Keratinocyte (primary cell): ENCODE measurements around the gene MTX2. TPM values are rescaled to one million over a fixed set of nuclear protein-coding genes. Genes with fewer than 3 reads are reported as not detected.

Experiments
- DNase-seq: peaks from one replicate; pipeline ENCODE4 v3.0.0-alpha.2; 2011; ENCODE audit warnings: low read depth, missing footprints, low spot score
- FAIRE-seq: peaks from 2 replicates; lab custom pipeline; 2011; peaks lifted over from hg19 to GRCh38; lab: Jason Lieb, UNC
- H2AFZ ChIP-seq: 2 replicates; pipeline ENCODE4 v1.6.0; 2012; ENCODE audit warnings: low read length, control low read depth, inconsistent platforms; ENCODE audit not compliant: control insufficient read depth
- H3K27ac ChIP-seq: 2 replicates; pipeline ENCODE4 v1.5.1; 2011; ENCODE audit warnings: low read length; ENCODE audit not compliant: control insufficient read depth, insufficient read depth
- H3K27me3 ChIP-seq: 3 replicates; pipeline ENCODE4 v1.6.0; 2011; ENCODE audit warnings: low read length; ENCODE audit not compliant: control insufficient read depth, insufficient read depth; ENCODE audit errors: extremely low read depth
- H3K36me3 ChIP-seq, 2 experiments: 2 replicates in 1 of 2; 3 replicates in 1 of 2; pipeline ENCODE4 v1.5.1; 2011; ENCODE audit warnings: low read length in 2 of 2, mild to moderate bottlenecking in 1 of 2; ENCODE audit not compliant: control insufficient read depth in 2 of 2, insufficient read depth in 2 of 2; ENCODE audit errors: extremely low read depth in 1 of 2
- H3K4me1 ChIP-seq: 3 replicates; pipeline ENCODE4 v1.5.1; 2011; ENCODE audit warnings: low read length; ENCODE audit not compliant: control insufficient read depth, insufficient read depth; ENCODE audit errors: extremely low read depth
- H3K4me2 ChIP-seq: 3 replicates; pipeline ENCODE4 v1.6.0; 2011; ENCODE audit warnings: low read depth, low read length; ENCODE audit not compliant: control insufficient read depth, insufficient read depth; ENCODE audit errors: extremely low read depth
- H3K4me3 ChIP-seq, 3 experiments: fragments of 200-600 bp in 1 of 3; sonication (generic) in 1 of 3; 2 replicates in 2 of 3; 3 replicates in 1 of 3; pipeline ENCODE4 v1.5.1; 2011 to 2016; ENCODE audit warnings: low read length in 3 of 3, mild to moderate bottlenecking in 3 of 3, control low read depth in 2 of 3, inconsistent platforms in 1 of 3, low read depth in 1 of 3, mixed read lengths in 1 of 3, mixed run types in 1 of 3, moderate library complexity in 1 of 3; ENCODE audit not compliant: control insufficient read depth in 2 of 3, insufficient read depth in 2 of 3; ENCODE audit errors: extremely low read depth in 1 of 3
- H3K79me2 ChIP-seq: 2 replicates; pipeline ENCODE4 v1.6.0; 2012; ENCODE audit warnings: low read length; ENCODE audit not compliant: control insufficient read depth, insufficient read depth
- H3K9ac ChIP-seq: 3 replicates; pipeline ENCODE4 v1.6.0; 2011; ENCODE audit warnings: low read length; ENCODE audit not compliant: control insufficient read depth, insufficient read depth; ENCODE audit errors: extremely low read depth
- H3K9me1 ChIP-seq: 3 replicates; pipeline ENCODE4 v1.6.0; 2011; ENCODE audit warnings: low read length; ENCODE audit not compliant: control insufficient read depth, insufficient read depth; ENCODE audit errors: extremely low read depth
- H3K9me3 ChIP-seq: 2 replicates; pipeline ENCODE4 v1.5.1; 2012; ENCODE audit warnings: low read depth, low read length; ENCODE audit not compliant: control insufficient read depth
- H4K20me1 ChIP-seq: 3 replicates; pipeline ENCODE4 v1.6.0; 2011; ENCODE audit warnings: low read length; ENCODE audit not compliant: control insufficient read depth, insufficient read depth; ENCODE audit errors: extremely low read depth
- CTCF ChIP-seq, 3 experiments: IDR thresholded peaks in 1 of 3; conservative IDR thresholded peaks in 1 of 3; optimal IDR thresholded peaks in 1 of 3; 2 replicates in 2 of 3; 3 replicates in 1 of 3; pipeline versions ENCODE3 to v1.5.1; 2011; ENCODE audit warnings: low read length in 3 of 3, mild to moderate bottlenecking in 3 of 3, moderate library complexity in 2 of 3, control low read depth in 1 of 3, inconsistent platforms in 1 of 3; ENCODE audit not compliant: insufficient read depth in 2 of 3; ENCODE audit errors: extremely low read depth in 1 of 3
- EZH2 ChIP-seq: IDR thresholded peaks from one replicate; pipeline ENCODE4 v1.6.1; 2012; ENCODE audit warnings: inconsistent platforms, mild to moderate bottlenecking, low read length, moderate library complexity
- dilution Hi-C: fragments of 300-500 bp; cut with MboI; formaldehyde crosslinking; loops from one replicate; pipeline ENCODE4 v1.7.0; 2020; ENCODE audit warnings: low sequenced_read_pairs; ENCODE audit not compliant: extremely low pct_ligation_motif_present
- polyA plus RNA-seq, 5 experiments: library from polyadenylated mRNA; depleted of rRNA in 3 of 5; stranded (reverse) in 3 of 5; stranded (forward) in 1 of 5; unstranded in 1 of 5; fragments of >200 nt; gene quantifications; 1 replicate in 1 of 5; 2 replicates in 3 of 5; 3 replicates in 1 of 5; pipeline versions ENCODE4 v1.2.1 to v1.2.3, GENCODE V29; 2011 to 2012; ENCODE audit warnings: missing spikeins in 2 of 5, low read depth in 1 of 5, low replicate concordance in 1 of 5

Gene MTX2
- polyA plus RNA-seq, 1 donor (not counting 4 experiments of a cell fraction or from before 2014, with no cell fraction given): 60.3 TPM

- Histone ChIP-seq H3K36me3 (peaks cover 0 to 3% of the 10 kb centered on the region in 2 experiments), H3K9ac (no peak overlapping the region), H3K27ac (no peak overlapping the region), H3K9me1 (no peaks in the 10 kb centered on the region), H3K9me3 (no peaks in the 10 kb centered on the region), H3K27me3 (no peaks in the 10 kb centered on the region), H3K4me2 (no peak overlapping the region), H4K20me1 (no peaks in the 10 kb centered on the region), H3K4me1 (no peaks in the 10 kb centered on the region), H3K79me2 (no peaks in the 10 kb centered on the region), H3K4me3 (no peak overlapping the region), H2AFZ (no peak overlapping the region)
- DNase-seq (no peak), FAIRE-seq (no peak)
- no peak for TF ChIP-seq CTCF (optimal IDR thresholded peaks at IDR 0.05 in 1 of 3, IDR thresholded peaks at IDR 0.05 in 1 of 3, conservative IDR thresholded peaks at IDR 0.05 in 1 of 3; ENCODE audit: extremely low read depth in 1 of 3, insufficient read depth in 2 of 3, low read length in 3 of 3)
- TF ChIP-seq EZH2: no peak
- dilution Hi-C loops: no loop called here
These were observed 70.0 kb downstream of the MTX2 start for GRCh38 chr2:176339208-176339607.

- H3K79me2 ChIP-seq: no peaks in the 10 kb centered on the region
- H2AFZ ChIP-seq: no peak overlapping the region
- dilution Hi-C loops: no loop called here
- H3K9me1 ChIP-seq: no peaks in the 10 kb centered on the region
- H3K4me1 ChIP-seq: no peaks in the 10 kb centered on the region
- no peak overlapping the region for H3K4me3 ChIP-seq
- no peak overlapping the region for H3K27ac ChIP-seq
- no peaks in the 10 kb centered on the region for H3K9me3 ChIP-seq
- TF ChIP-seq EZH2 (no peak), CTCF (optimal IDR thresholded peaks at IDR 0.05 in 1 of 3, IDR thresholded peaks at IDR 0.05 in 1 of 3, conservative IDR thresholded peaks at IDR 0.05 in 1 of 3; ENCODE audit: extremely low read depth in 1 of 3, insufficient read depth in 2 of 3, low read length in 3 of 3) (no peak)
- no peak overlapping the region for H3K4me2 ChIP-seq
- H3K36me3 ChIP-seq: no peaks in the 10 kb centered on the region
- H3K9ac ChIP-seq: no peak overlapping the region
- DNase-seq: no peak
- no peaks in the 10 kb centered on the region for H3K27me3 ChIP-seq
- no peak for FAIRE-seq
- H4K20me1 ChIP-seq: no peaks in the 10 kb centered on the region
These were observed 87.0 kb downstream of the MTX2 start for GRCh38 chr2:176356251-176356650.
